GM18870 (cell line): Measurements from ENCODE around the gene CINP.

Source experiments
- ATAC-seq: cut with Tn5 transposase; IDR thresholded peaks from one replicate; pipeline ENCODE4 v1.9.1; 2021; ENCODE audit warnings: moderate library complexity; ENCODE audit not compliant: unreplicated experiment

The CINP gene

GRCh38 chr14:102362545-102363181 is at the start of gene CINP, which contains the start of gene TECPR2:
Gene CINP (minus strand): TSS chr14:102362890. CDS start chr14:102362851, 39 bp downstream.
Gene TECPR2 (plus strand): TSS chr14:102362941. CDS start chr14:102376722, 13,781 bp downstream.
- peak; percentile 43 for ATAC-seq

GRCh38 chr14:102408724-102409123 is 46.0 kb upstream of the CINP start:
- ATAC-seq, result no peak

- no peak for ATAC-seq
These were observed 44.6 kb upstream of the CINP start for GRCh38 chr14:102407258-102407657.

GRCh38 chr14:102403028-102403427 is 40.3 kb upstream of the CINP start:
- no peak for ATAC-seq

- ATAC-seq, result no peak
These were observed 33.8 kb upstream of the CINP start for GRCh38 chr14:102396521-102396920.

- no peak for ATAC-seq
These were observed 32.2 kb upstream of the CINP start for GRCh38 chr14:102394717-102395375.

- ATAC-seq, result no peak
These were observed 29.8 kb upstream of the CINP start for GRCh38 chr14:102392506-102392905.

- ATAC-seq, result no peak
These were observed 27.6 kb upstream of the CINP start for GRCh38 chr14:102390064-102390855.

GRCh38 chr14:102389246-102389645 is 26.6 kb upstream of the CINP start:
- no peak for ATAC-seq

- no peak for ATAC-seq
These were observed 24.4 kb upstream of the CINP start for GRCh38 chr14:102387086-102387485.

GRCh38 chr14:102378830-102379229 is 16.1 kb upstream of the CINP start:
- ATAC-seq, result no peak

GRCh38 chr14:102377696-102378095 is 15.0 kb upstream of the CINP start:
- no peak for ATAC-seq

- no peak for ATAC-seq
These were observed 12.4 kb upstream of the CINP start for GRCh38 chr14:102375119-102375518.

GRCh38 chr14:102374264-102374663 is 11.6 kb upstream of the CINP start:
- ATAC-seq, result no peak

GRCh38 chr14:102373110-102373509 is 10.4 kb upstream of the CINP start:
- no peak for ATAC-seq

GRCh38 chr14:102371361-102371760 is 8.7 kb upstream of the CINP start:
- ATAC-seq, result no peak

GRCh38 chr14:102370305-102370809 is 7.7 kb upstream of the CINP start:
- no peak for ATAC-seq

GRCh38 chr14:102363182-102363943 is 673 bp upstream of the CINP start:
- ATAC-seq, result peak; percentile 21

- ATAC-seq, result peak; percentile 38
These were observed 606 bp downstream of the CINP start for GRCh38 chr14:102362084-102362483.

GRCh38 chr14:102360388-102360787 is 2.3 kb downstream of the CINP start:
- no peak for ATAC-seq

- ATAC-seq, result no peak
These were observed 3.3 kb downstream of the CINP start for GRCh38 chr14:102359341-102359740.
